GM18867 (cell line): Measurements from ENCODE around the gene KDM8.
"Not testable (repeated sequence)": the region's sequence is repeated elsewhere in the genome, so short reads cannot be mapped to it uniquely, and the experiment has no call there.

ENCODE experiments used
- ATAC-seq: cut with Tn5 transposase; IDR thresholded peaks from one replicate; pipeline ENCODE4 v1.9.1; 2021; ENCODE audit warnings: mild to moderate bottlenecking, moderate library complexity; ENCODE audit not compliant: unreplicated experiment

The KDM8 gene

DNA sequence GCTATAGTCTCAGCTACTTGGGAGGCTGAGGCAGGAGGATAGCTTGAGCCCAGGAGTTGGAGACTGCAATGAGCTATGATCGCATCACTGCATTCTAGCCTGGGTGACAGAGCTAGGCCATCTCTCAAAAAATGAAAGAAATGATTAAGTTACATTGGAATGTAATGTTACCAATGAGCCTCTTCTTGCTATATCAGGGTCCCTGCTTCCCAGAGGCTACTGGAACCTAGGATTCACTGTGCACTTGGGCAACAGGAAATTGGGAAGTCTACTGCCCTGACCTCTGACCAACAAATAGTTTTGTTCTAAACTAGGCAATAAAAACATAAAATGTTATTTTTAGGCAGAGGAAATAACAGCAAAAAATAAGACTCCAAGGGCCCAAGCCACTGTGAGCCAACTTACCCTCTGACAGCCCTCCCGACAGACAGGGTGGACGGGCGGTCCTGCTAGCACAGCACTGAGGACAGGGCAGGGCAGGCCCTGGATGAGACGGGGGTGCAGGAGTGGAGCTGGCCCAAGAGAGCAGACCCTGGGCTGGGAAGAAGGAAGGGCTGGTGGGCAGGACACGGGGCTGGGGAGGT lies 37.7 kb downstream of the KDM8 start:
- no peak for ATAC-seq

DNA sequence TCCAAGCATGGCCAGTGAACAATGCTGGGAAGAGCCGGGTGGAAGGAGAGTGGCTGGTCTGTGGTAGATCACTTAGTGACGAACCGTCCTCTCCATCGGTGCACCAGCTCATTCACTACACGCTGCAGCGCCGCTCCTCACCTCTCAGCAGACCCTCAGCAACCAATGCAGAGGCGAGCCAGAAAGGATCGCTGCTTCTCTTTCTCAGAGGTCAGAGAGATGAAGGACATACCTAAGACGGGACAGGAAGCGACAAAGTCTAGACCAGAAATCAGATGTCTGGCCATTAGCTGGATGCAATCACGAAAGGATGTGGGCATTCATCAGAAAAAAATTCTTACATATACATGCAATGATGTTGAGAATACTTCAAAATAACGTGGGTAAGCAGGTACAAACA lies 38.3 kb downstream of the KDM8 start:
- ATAC-seq, result no peak

DNA sequence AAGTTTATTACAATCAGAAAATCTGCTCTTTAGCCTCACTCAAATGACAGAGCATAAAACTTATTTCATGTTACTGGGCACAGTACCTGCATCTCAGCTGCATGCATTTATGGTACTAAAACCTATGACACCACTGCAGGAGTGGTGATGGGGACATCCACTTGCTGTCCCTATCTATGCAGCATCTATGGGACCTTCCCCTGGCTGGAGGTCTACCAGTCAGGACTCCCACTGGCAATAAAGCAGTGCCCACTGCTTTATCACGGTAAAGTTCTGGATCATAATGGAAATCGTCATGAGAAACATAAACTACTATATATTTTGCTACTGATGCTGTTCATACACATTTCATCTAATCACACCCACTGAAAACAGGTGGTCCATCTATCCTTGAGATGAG lies 39.1 kb downstream of the KDM8 start:
- ATAC-seq, result no peak

DNA sequence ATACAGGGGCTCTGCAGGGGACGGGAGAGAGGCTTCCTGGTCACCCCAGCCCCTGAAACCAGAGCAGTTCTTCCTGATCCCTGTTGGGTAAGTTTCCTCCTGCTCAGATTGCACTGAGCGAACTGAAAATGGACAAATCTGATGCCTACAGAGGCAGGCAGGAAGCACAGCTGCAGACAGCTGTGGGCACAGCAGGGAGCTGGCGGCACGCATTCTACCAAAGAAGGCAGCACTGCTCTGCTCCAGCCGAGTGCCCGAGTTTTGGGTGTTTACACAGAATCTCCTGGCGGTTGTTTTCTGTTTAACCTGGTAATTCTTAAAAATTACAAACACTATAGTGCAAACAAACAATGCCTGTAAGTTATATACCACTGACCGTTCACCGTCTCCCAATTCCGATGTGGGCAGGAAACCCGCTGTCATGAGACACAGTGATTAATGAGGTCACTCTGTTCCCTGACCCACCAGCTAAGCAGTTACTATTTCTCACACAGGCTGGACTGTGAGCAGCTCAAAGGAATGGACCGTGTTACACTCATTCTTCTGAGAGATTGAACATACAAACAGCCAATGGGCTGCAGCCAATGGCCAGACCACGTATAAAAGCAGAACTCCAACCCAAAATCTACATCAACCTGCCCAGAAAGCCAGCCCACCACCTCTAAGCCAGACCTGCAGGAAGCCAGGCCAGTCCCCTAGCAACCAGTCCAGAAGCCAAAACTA lies 39.7 kb downstream of the KDM8 start:
- no peak for ATAC-seq

- ATAC-seq, result no peak
Observed at GRCh38 chr16:27243725-27244362, 40.5 kb downstream of the KDM8 start.

GRCh38 chr16:27244363-27244755 lies 41.0 kb downstream of the KDM8 start:
- ATAC-seq, result no peak

GRCh38 chr16:27245276-27246172 lies 42.2 kb downstream of the KDM8 start:
- no peak for ATAC-seq

DNA sequence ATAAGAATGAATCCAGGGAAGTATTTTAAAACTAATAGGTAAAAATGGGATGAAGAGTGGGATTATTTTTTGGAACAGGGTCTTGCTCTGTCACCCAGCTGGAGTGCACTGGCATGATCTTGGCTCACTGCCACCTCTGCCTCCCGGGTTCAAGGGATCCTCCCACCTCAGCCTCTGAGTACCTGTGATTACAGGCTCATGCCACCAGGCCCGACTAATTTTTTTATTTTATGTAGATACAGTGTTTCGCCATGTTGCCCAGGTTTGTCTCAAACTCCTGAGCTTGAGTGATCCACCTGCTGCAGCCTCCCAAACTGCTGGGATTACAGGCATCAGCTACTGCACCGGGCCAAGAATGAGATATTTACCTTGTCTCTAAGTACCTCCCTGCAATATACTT lies 43.1 kb downstream of the KDM8 start:
- no peak for ATAC-seq

GRCh38 chr16:27247076-27247475 lies 43.8 kb downstream of the KDM8 start:
- ATAC-seq, result not testable (repeated sequence)

- no peak for ATAC-seq
Observed at GRCh38 chr16:27248036-27248435, 44.7 kb downstream of the KDM8 start.

DNA sequence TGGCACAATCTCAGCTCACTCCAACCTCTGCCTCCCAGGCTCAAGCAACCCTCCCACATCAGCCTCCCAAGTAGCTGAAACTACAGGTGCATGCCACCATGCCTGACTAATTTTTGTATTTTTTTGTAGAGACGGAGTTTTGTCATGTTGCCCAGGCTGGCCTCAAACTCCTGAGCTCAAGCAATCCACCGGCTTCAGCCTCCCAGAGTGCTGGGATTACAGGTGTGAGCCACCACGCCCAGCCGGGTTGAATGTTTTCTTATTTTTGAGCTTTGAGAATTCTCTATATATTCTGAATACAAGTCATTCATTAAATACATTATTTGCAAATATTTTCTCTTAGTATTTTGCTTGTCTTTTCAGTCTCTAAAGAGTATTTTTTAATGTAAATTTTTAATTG lies 45.6 kb downstream of the KDM8 start:
- ATAC-seq, result not testable (repeated sequence)

DNA sequence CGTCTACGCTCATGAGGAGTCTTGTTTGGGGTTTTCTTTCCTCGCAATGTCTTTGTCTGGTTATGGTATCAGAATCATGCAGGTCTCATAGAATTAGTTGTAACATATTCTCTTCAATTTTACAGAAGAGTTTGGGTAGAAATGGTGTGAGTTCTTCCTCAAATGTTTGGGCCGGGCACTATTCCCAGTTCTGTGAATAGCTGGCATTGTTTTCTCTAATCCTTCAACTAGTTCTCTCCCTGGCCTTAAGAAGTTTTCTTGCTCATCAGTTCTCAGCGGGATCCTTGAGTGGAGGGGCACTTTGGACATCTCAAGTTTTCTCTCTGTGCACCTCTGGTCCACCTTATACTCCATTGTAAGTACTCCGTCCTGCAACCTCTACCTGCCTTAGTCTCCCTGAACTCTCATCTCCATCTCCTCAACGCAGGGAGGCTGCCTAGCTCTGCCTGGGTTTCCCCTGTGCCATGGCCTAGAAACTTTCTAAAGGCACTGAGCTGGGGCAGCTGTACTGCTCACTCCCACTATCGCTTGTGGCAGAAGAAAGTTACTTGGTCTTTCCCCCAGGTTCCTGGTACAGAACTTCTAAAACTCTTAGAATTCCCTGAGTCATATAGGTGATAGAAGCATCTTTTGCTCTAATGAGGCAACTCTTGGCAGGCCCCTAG lies 48.3 kb downstream of the KDM8 start:
- no peak for ATAC-seq

GRCh38 chr16:27252206-27252585 lies 48.9 kb downstream of the KDM8 start:
- no peak for ATAC-seq

DNA sequence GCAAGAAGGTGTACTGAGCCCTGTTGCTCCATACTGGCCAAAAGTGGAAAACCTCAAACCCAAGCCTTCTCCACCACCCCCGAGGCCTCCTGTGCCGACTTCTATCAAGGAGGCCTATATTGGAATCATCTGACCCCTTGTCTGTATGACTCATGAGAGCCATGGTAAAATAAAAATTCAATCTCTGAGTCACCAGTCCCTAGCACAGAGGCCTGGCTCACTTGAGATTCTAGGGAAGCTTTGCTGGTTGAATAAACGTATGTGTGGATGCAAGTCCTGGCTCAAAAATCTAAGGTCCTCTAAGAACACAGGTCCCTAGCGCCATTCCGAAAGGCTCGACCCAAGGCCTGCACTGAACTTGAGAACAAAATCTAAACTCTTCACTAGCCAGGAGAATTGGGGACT lies 50.2 kb downstream of the KDM8 start:
- ATAC-seq, result no peak

GRCh38 chr16:27254262-27254811 lies 51.0 kb downstream of the KDM8 start:
- peak; percentile 73 for ATAC-seq

DNA sequence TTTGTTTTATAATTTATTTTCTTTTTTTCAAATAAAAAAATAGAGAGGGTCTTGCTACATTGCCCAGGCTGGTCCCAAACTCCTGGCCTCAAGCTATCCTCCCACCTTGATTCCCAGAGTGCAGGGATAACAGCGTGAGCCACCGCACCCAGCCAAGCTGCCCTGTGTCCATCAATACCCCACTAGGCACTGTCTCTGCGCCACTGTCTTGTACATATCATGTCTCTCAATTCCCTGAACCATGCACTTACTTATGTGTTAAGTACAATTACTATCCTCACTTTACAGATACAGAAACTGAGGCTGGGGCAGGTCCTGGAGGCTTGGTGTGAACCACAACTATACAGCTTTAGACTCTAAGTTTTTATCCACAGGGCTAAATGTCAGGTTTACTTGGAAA lies 53.5 kb downstream of the KDM8 start:
- no peak for ATAC-seq

GRCh38 chr16:27257271-27257670 lies 53.9 kb downstream of the KDM8 start:
- ATAC-seq, result no peak

- no peak for ATAC-seq
Observed at GRCh38 chr16:27258241-27258734, 55.0 kb downstream of the KDM8 start.

- no peak for ATAC-seq
Observed at GRCh38 chr16:27259710-27260109, 56.4 kb downstream of the KDM8 start.

GRCh38 chr16:27262904-27263423 lies 59.6 kb downstream of the KDM8 start:
- ATAC-seq, result not testable (repeated sequence)
